HG03135 (cell line): ENCODE results near the gene CSNK2A1.
"Not testable (repeated sequence)": the region's sequence is repeated elsewhere in the genome, so short reads cannot be mapped to it uniquely, and the experiment has no call there.

Experiments used
- ATAC-seq: cut with Tn5 transposase; IDR thresholded peaks from one replicate; pipeline ENCODE4 v1.9.1; 2021; ENCODE audit warnings: mild to moderate bottlenecking, moderate library complexity; ENCODE audit not compliant: unreplicated experiment

CSNK2A1 gene

GRCh38 chr20:496126-496696, 47.4 kb downstream of the CSNK2A1 start:
- ATAC-seq: no peak

- ATAC-seq: no peak
These were observed 51.4 kb downstream of the CSNK2A1 start for GRCh38 chr20:492159-492558.

- no peak for ATAC-seq
These were observed 55.9 kb downstream of the CSNK2A1 start for GRCh38 chr20:487655-488054.

- no peak for ATAC-seq
These were observed 59.6 kb downstream of the CSNK2A1 start for GRCh38 chr20:483815-484644.

GRCh38 chr20:481167-481566, 62.4 kb downstream of the CSNK2A1 start:
- no peak for ATAC-seq

- no peak for ATAC-seq
These were observed 63.5 kb downstream of the CSNK2A1 start for GRCh38 chr20:480044-480443.

- ATAC-seq: no peak
These were observed 64.1 kb downstream of the CSNK2A1 start for GRCh38 chr20:479487-479886.

- ATAC-seq: no peak
These were observed 64.6 kb downstream of the CSNK2A1 start for GRCh38 chr20:478949-479429.

GRCh38 chr20:478010-478948, 65.3 kb downstream of the CSNK2A1 start:
- no peak for ATAC-seq

GRCh38 chr20:476561-477249, 66.9 kb downstream of the CSNK2A1 start:
- ATAC-seq: not testable (repeated sequence)

GRCh38 chr20:475463-476357, 67.9 kb downstream of the CSNK2A1 start:
- ATAC-seq: no peak

- no peak for ATAC-seq
These were observed 69.0 kb downstream of the CSNK2A1 start for GRCh38 chr20:474581-474980.

GRCh38 chr20:472889-473292, 70.7 kb downstream of the CSNK2A1 start:
- ATAC-seq: no peak

- ATAC-seq: no peak
These were observed 71.3 kb downstream of the CSNK2A1 start for GRCh38 chr20:472137-472846.

- ATAC-seq: no peak
These were observed 73.7 kb downstream of the CSNK2A1 start for GRCh38 chr20:469746-470490.

- ATAC-seq: no peak
These were observed 75.8 kb downstream of the CSNK2A1 start for GRCh38 chr20:467755-468154.

- ATAC-seq: peak; percentile 93
These were observed 81.2 kb downstream of the CSNK2A1 start, which contains the start of gene TBC1D20 for GRCh38 chr20:462199-462991. TSS of gene TBC1D20 (minus strand) at chr20:462533. CDS start at chr20:462405, 128 bp downstream.
